Adrenal gland (tissue), 12 donors: Measurements from ENCODE around the gene LTB. TPM values are rescaled to one million over a fixed set of nuclear protein-coding genes. Genes with fewer than 3 reads are reported as not detected.

ENCODE experiments used
- DNase-seq, 7 donors: peaks; one replicate each; pipeline ENCODE4 v3.0.0-alpha.2; 2019 to 2020
- H3K27ac ChIP-seq, 5 donors: fragments of 200-600 bp; sonication (generic) in 4 of 5; 1 replicate in 3 of 5; 2 replicates in 2 of 5; pipeline versions ENCODE4 v1.5.1 to v1.8.0; 2016 to 2020; ENCODE audit warnings: mild to moderate bottlenecking in 1 of 5
- H3K27me3 ChIP-seq: fragments of 200-600 bp; 2 replicates; pipeline ENCODE4 v1.8.0; 2021
- H3K36me3 ChIP-seq, 2 donors: fragments of 200-600 bp; replicated peaks in 1 of 2; 1 replicate in 1 of 2; 2 replicates in 1 of 2; pipeline versions ENCODE4 v1.5.1 to v1.8.0; 2018 to 2022
- H3K4me1 ChIP-seq, 2 donors: fragments of 200-600 bp; replicated peaks in 1 of 2; 1 replicate in 1 of 2; 2 replicates in 1 of 2; pipeline versions ENCODE4 v1.5.1 to v1.8.0; 2018 to 2021
- H3K4me3 ChIP-seq, 4 donors: fragments of 200-600 bp; sonication (generic) in 3 of 4; one replicate each; pipeline ENCODE4 v1.5.1; 2016 to 2018
- H3K9me3 ChIP-seq, 3 donors: fragments of 200-600 bp; sonication (generic) in 1 of 3; replicated peaks in 1 of 3; 1 replicate in 2 of 3; 2 replicates in 1 of 3; pipeline versions ENCODE4 v1.5.1 to v1.8.0; 2016 to 2021
- CTCF ChIP-seq, 6 experiments: fragments of 450-650 bp in 4 of 6; fragments of 200-600 bp in 2 of 6; sonication (generic) in 1 of 6; IDR thresholded peaks; 1 replicate in 5 of 6; 2 replicates in 1 of 6; pipeline versions ENCODE4 v1.5.1 to v1.8.0; 2016 to 2021; ENCODE audit warnings: antibody characterized with exemption in 6 of 6, mild to moderate bottlenecking in 2 of 6, moderate library complexity in 1 of 6
- POLR2A ChIP-seq, 2 donors: fragments of 450-650 bp; IDR thresholded peaks; one replicate each; pipeline ENCODE4 v1.6.1; 2017; ENCODE audit warnings: antibody characterized with exemption in 2 of 2, mild to moderate bottlenecking in 2 of 2, moderate library complexity in 1 of 2
- WGBS, 4 donors: extraction: QIAGEN DNeasy Blood & Tissue Kit in 2 of 4; methylation state at CpG; one replicate each; pipeline versions ENCODE4 v1.1.5 to v1.1.7; 2013 to 2017; 5-methylcytosine and 5-hydroxymethylcytosine counted together
- intact Hi-C, 2 donors: fragments of 100-400 bp; cut with DNase I; formaldehyde crosslinking; loops; one replicate each; pipeline versions ENCODE4 v1.14.1 to v1.15.0; 2022 to 2023
- polyA plus RNA-seq, 3 donors: library from polyadenylated mRNA; stranded (reverse); fragments of 200-250 nt in 2 of 3; fragments of 350-450 nt in 1 of 3; fragmentation: Illumina TruSeq in 1 of 3; extraction: RNeasy Lipid Tissue Mini Kit (QIAGEN cat#74804) in 1 of 3; gene quantifications; one replicate each; pipeline ENCODE4 v1.2.3, GENCODE V29; 2013 to 2014
- total RNA-seq, 9 donors: library from RNA; depleted of rRNA in 4 of 9; stranded (reverse); fragments of >200 nt in 4 of 9; fragments of 120-200 nt in 1 of 9; fragmentation: NEBNext Ultra II Directional in 1 of 9; extraction: Animal tissue kit (Norgen Biotek cat#: 25700) in 1 of 9; gene quantifications; one replicate each; pipeline versions ENCODE4 v1.1.0 to v1.2.4, GENCODE V29; 2013 to 2023
- donor health status: healthy with polysubstance abuse.
- donor health status: Bipolar disorder and iron deficiency.
- donor health status: DM: yes; HTN: yes; CAD: no.
- donor health status: DM: no; HTN: no; CAD: no.
- donor health status: DM: no; HTN: no; CAD: no.
- donor health status: DM: yes; HTN: yes; CAD: no.

Gene LTB
- total and polyA plus RNA-seq, 12 donors = 0.31 to 6.7 (median 1.1) TPM; not detected in 3

GRCh38 chr6:31630177-31630934, 48.1 kb upstream of the LTB start:
- no peak for DNase-seq
- intact Hi-C loops = no loop called here
- WGBS, 4 donors = 91 to 95% (median 93%) methylated on average over 25 of the region's 25 CpGs
- Histone ChIP-seq H3K27me3 (no peaks in the 10 kb centered on the region), H3K36me3 (peaks cover 0 to 100% of the 10 kb centered on the region in 2 donors), H3K4me3 (no peak overlapping the region), H3K9me3 (no peaks in the 10 kb centered on the region), H3K4me1 (no peaks in the 10 kb centered on the region), H3K27ac (no peak overlapping the region)
- TF ChIP-seq POLR2A (IDR thresholded peaks at IDR 0.05) (no peak), CTCF (IDR thresholded peaks at IDR 0.05) (no peak)

GRCh38 chr6:31629014-31629413, 46.8 kb upstream of the LTB start:
- WGBS, 4 donors = 92 to 94% (median 93%) methylated on average over 7 of the region's 7 CpGs
- H3K36me3 ChIP-seq = peaks cover 0 to 100% of the 10 kb centered on the region in 2 donors
- no peak for DNase-seq
- H3K9me3 ChIP-seq = no peaks in the 10 kb centered on the region
- H3K27me3 ChIP-seq = no peaks in the 10 kb centered on the region
- intact Hi-C loops = no loop called here
- no peaks in the 10 kb centered on the region for H3K4me1 ChIP-seq
- H3K4me3 ChIP-seq = no peak overlapping the region
- TF ChIP-seq CTCF (IDR thresholded peaks at IDR 0.05) (no peak), POLR2A (IDR thresholded peaks at IDR 0.05) (no peak)
- H3K27ac ChIP-seq = no peak overlapping the region

GRCh38 chr6:31627690-31628287, 45.6 kb upstream of the LTB start:
- Histone ChIP-seq H3K27ac (no peak overlapping the region), H3K9me3 (no peaks in the 10 kb centered on the region), H3K4me1 (peaks cover 0 to 3% of the 10 kb centered on the region in 2 donors), H3K4me3 (no peak overlapping the region), H3K27me3 (no peaks in the 10 kb centered on the region), H3K36me3 (peaks cover 0 to 97% of the 10 kb centered on the region in 2 donors)
- no peak for DNase-seq
- no peak for TF ChIP-seq POLR2A (IDR thresholded peaks at IDR 0.05)
- TF ChIP-seq CTCF (IDR thresholded peaks at IDR 0.05) = no peak
- WGBS, 4 donors = 91 to 97% (median 96%) methylated on average over 14 to 19 of the region's 19 CpGs
- intact Hi-C loops = no loop called here

- H3K4me3 ChIP-seq = no peak overlapping the region
- TF ChIP-seq CTCF (IDR thresholded peaks at IDR 0.05) (no peak), POLR2A (IDR thresholded peaks at IDR 0.05) (no peak)
- WGBS, 4 donors = 86 to 94% (median 92%) methylated on average over 4 to 10 of the region's 10 CpGs
- no peak overlapping the region for H3K27ac ChIP-seq
- no peak for DNase-seq
- peaks cover 0 to 92% of the 10 kb centered on the region in 2 donors for H3K36me3 ChIP-seq
- no peaks in the 10 kb centered on the region for H3K9me3 ChIP-seq
- peaks cover 2 to 11% of the 10 kb centered on the region in 2 donors for H3K4me1 ChIP-seq
- intact Hi-C loops = no loop called here
- H3K27me3 ChIP-seq = no peaks in the 10 kb centered on the region
Observed at GRCh38 chr6:31626952-31627351, 44.7 kb upstream of the LTB start.
